GM21786 (cell line): ENCODE data around the gene VSTM4.

Experiments used
- ATAC-seq: cut with Tn5 transposase; IDR thresholded peaks from one replicate; pipeline ENCODE4 v1.9.1; 2021; ENCODE audit not compliant: unreplicated experiment

The VSTM4 gene

GRCh38 chr10:49094646-49095045 lies 20.7 kb downstream of the VSTM4 start:
- ATAC-seq: no peak

- no peak for ATAC-seq
These were observed 21.4 kb downstream of the VSTM4 start for GRCh38 chr10:49093922-49094321.

- ATAC-seq: no peak
These were observed 22.8 kb downstream of the VSTM4 start for GRCh38 chr10:49092477-49092876.

GRCh38 chr10:49091450-49092210 lies 23.7 kb downstream of the VSTM4 start:
- no peak for ATAC-seq

GRCh38 chr10:49090696-49091380 lies 24.5 kb downstream of the VSTM4 start:
- ATAC-seq: no peak

GRCh38 chr10:49090189-49090575 lies 25.1 kb downstream of the VSTM4 start:
- no peak for ATAC-seq

- ATAC-seq: no peak
These were observed 25.6 kb downstream of the VSTM4 start for GRCh38 chr10:49089557-49090188.

- no peak for ATAC-seq
These were observed 26.2 kb downstream of the VSTM4 start for GRCh38 chr10:49089152-49089551.

GRCh38 chr10:49086889-49087288 lies 28.4 kb downstream of the VSTM4 start:
- no peak for ATAC-seq

- no peak for ATAC-seq
These were observed 32.1 kb downstream of the VSTM4 start for GRCh38 chr10:49083261-49083660.

- no peak for ATAC-seq
These were observed 32.6 kb downstream of the VSTM4 start for GRCh38 chr10:49082766-49083165.

- ATAC-seq: no peak
These were observed 33.6 kb downstream of the VSTM4 start for GRCh38 chr10:49081547-49082275.

GRCh38 chr10:49080965-49081364 lies 34.4 kb downstream of the VSTM4 start:
- no peak for ATAC-seq

GRCh38 chr10:49080071-49080470 lies 35.3 kb downstream of the VSTM4 start:
- ATAC-seq: no peak

GRCh38 chr10:49079499-49079898 lies 35.8 kb downstream of the VSTM4 start:
- ATAC-seq: no peak

- ATAC-seq: no peak
These were observed 36.2 kb downstream of the VSTM4 start for GRCh38 chr10:49079072-49079471.

GRCh38 chr10:49078433-49078832 lies 36.9 kb downstream of the VSTM4 start:
- ATAC-seq: no peak

GRCh38 chr10:49076741-49077521 lies 38.4 kb downstream of the VSTM4 start:
- ATAC-seq: peak; percentile 68

GRCh38 chr10:49076319-49076718 lies 39.0 kb downstream of the VSTM4 start:
- ATAC-seq: no peak

- ATAC-seq: no peak
These were observed 39.6 kb downstream of the VSTM4 start for GRCh38 chr10:49075743-49076142.
